BE2C (cell line): ENCODE measurements around the gene ZNF66.

Experiments
- DNase-seq: peaks from one replicate; pipeline ENCODE4 v3.0.0-alpha.2; 2020
- H3K27me3 ChIP-seq: fragments of 250-450 bp; sonication (Bioruptor Pico); 2 replicates; pipeline ENCODE4 v1.5.1; 2020; ENCODE audit warnings: mild to moderate bottlenecking
- H3K36me3 ChIP-seq: fragments of 250-450 bp; sonication (Bioruptor Pico); 2 replicates; pipeline ENCODE4 v1.5.1; 2020; ENCODE audit warnings: mild to moderate bottlenecking
- H3K4me1 ChIP-seq: fragments of 250-450 bp; sonication (Bioruptor Pico); 2 replicates; pipeline ENCODE4 v1.5.1; 2020
- H3K4me3 ChIP-seq: 2 replicates; pipeline ENCODE4 v1.5.1; 2011; ENCODE audit warnings: low read depth, low read length
- H3K9me3 ChIP-seq: fragments of 250-450 bp; sonication (Bioruptor Pico); 2 replicates; pipeline ENCODE4 v1.5.1; 2020
- TF ChIP-seq, protein P1 (sequence below): IDR thresholded peaks from 2 replicates; pipeline ENCODE4 v1.5.1; 2012; ENCODE audit warnings: mild to moderate bottlenecking, low read depth, low read length

The ZNF66 gene

DNA sequence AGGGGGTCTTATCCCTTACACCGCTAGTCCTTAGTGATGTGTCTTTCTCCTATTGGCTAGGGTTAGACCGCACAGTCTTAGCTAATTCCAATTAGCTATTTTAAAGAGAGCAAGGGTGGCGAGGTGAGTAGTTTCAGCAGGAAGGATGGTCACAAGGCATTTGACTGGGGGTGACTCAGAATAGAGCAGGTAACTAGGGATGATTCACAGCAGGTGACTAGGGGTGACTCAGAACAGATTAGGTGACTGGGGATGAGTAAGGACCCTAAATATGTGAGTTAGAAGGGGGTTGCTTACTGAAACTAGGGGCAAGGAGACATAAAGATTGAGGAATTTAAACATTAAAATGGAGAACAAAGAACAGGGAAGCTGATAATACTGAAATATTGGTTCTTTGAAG, 64.3 kb downstream of the ZNF66 start:
- no peaks in the 10 kb centered on the region for H3K4me1 ChIP-seq
- H3K4me3 ChIP-seq, result no peak overlapping the region
- DNase-seq, result no peak
- no peaks in the 10 kb centered on the region for H3K36me3 ChIP-seq
- no peaks in the 10 kb centered on the region for H3K27me3 ChIP-seq
- no peaks in the 10 kb centered on the region for H3K9me3 ChIP-seq
- TF ChIP-seq, protein P1, sequence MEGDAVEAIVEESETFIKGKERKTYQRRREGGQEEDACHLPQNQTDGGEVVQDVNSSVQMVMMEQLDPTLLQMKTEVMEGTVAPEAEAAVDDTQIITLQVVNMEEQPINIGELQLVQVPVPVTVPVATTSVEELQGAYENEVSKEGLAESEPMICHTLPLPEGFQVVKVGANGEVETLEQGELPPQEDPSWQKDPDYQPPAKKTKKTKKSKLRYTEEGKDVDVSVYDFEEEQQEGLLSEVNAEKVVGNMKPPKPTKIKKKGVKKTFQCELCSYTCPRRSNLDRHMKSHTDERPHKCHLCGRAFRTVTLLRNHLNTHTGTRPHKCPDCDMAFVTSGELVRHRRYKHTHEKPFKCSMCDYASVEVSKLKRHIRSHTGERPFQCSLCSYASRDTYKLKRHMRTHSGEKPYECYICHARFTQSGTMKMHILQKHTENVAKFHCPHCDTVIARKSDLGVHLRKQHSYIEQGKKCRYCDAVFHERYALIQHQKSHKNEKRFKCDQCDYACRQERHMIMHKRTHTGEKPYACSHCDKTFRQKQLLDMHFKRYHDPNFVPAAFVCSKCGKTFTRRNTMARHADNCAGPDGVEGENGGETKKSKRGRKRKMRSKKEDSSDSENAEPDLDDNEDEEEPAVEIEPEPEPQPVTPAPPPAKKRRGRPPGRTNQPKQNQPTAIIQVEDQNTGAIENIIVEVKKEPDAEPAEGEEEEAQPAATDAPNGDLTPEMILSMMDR, result no peak
